ENCODE results near the gene SYK.
A peak's percentile ranks its signal among the peaks of the same experiment; 100 is the strongest.

Gene SYK

GRCh38 chr9:90854637-90855175 lies 53.1 kb downstream of the SYK start:
- DNase-seq: no peak

- no peak for DNase-seq
Observed at GRCh38 chr9:90855208-90855902, 53.7 kb downstream of the SYK start.

GRCh38 chr9:90857091-90857490 lies 55.5 kb downstream of the SYK start:
- no peak for DNase-seq

- DNase-seq: no peak
Observed at GRCh38 chr9:90857855-90858254, 56.2 kb downstream of the SYK start.

- no peak for DNase-seq
Observed at GRCh38 chr9:90858457-90858901, 56.9 kb downstream of the SYK start.

- DNase-seq: no peak
Observed at GRCh38 chr9:90860382-90860781, 58.8 kb downstream of the SYK start.

- no peak for DNase-seq
Observed at GRCh38 chr9:90860826-90861225, 59.2 kb downstream of the SYK start.

GRCh38 chr9:90861380-90861779 lies 59.8 kb downstream of the SYK start:
- DNase-seq: no peak

- no peak for DNase-seq
Observed at GRCh38 chr9:90861826-90862740, 60.5 kb downstream of the SYK start.

- DNase-seq: no peak
Observed at GRCh38 chr9:90864779-90865178, 63.2 kb downstream of the SYK start.

- no peak for DNase-seq
Observed at GRCh38 chr9:90867101-90867500, 65.5 kb downstream of the SYK start.

- DNase-seq: no peak
Observed at GRCh38 chr9:90868555-90868954, 66.9 kb downstream of the SYK start.

GRCh38 chr9:90869361-90869760 lies 67.7 kb downstream of the SYK start:
- no peak for DNase-seq

- peak; percentile 20 for DNase-seq
Observed at GRCh38 chr9:90870621-90871326, 69.2 kb downstream of the SYK start.

GRCh38 chr9:90871327-90871935 lies 69.8 kb downstream of the SYK start:
- DNase-seq: no peak

GRCh38 chr9:90872835-90873294 lies 71.2 kb downstream of the SYK start:
- no peak for DNase-seq

- DNase-seq: no peak
Observed at GRCh38 chr9:90873422-90873821, 71.8 kb downstream of the SYK start.

- DNase-seq: no peak
Observed at GRCh38 chr9:90874194-90874593, 72.6 kb downstream of the SYK start.

- DNase-seq: no peak
Observed at GRCh38 chr9:90878562-90878961, 76.9 kb downstream of the SYK start.

GRCh38 chr9:90880066-90880465 lies 78.4 kb downstream of the SYK start:
- no peak for DNase-seq

- no peak for DNase-seq
Observed at GRCh38 chr9:90880669-90881068, 79.0 kb downstream of the SYK start.

GRCh38 chr9:90881648-90882047 lies 80.0 kb downstream of the SYK start:
- DNase-seq: no peak
